PC-9 (cell line): ENCODE results near the gene ZDHHC7. TPM values are rescaled to one million over a fixed set of nuclear protein-coding genes. Genes with fewer than 3 reads are reported as not detected.
"Not testable (repeated sequence)": the region's sequence is repeated elsewhere in the genome, so short reads cannot be mapped to it uniquely, and the experiment has no call there.

Experiments
- BruUV-seq: library from RNA; stranded (reverse); fragments of 400-500 nt; replicated peaks from 2 replicates; lab custom pipeline; 2021; lab: Mats Ljungman, UMichigan
- CTCF ChIA-PET: fragments of 300-600 bp; sonication (Branson Sonifier 250); formaldehyde crosslinking; loops from one replicate; lab custom pipeline; 2022; ENCODE audit warnings: antibody characterized with exemption; lab: Charles Lee
- POLR2A ChIA-PET: fragments of 300-600 bp; sonication (Branson Sonifier 250); formaldehyde crosslinking; loops from one replicate; lab custom pipeline; 2022; ENCODE audit warnings: antibody characterized with exemption; ENCODE audit not compliant: unreplicated experiment; lab: Charles Lee
- DNase-seq, 2 experiments: peaks; one replicate each; pipeline versions ENCODE4 v3.0.0 to v3.0.0-alpha.2; 2015 to 2022; ENCODE audit warnings: mixed read lengths in 1 of 2
- H2AFZ ChIP-seq: fragments of 200-600 bp; sonication (generic); 2 replicates; pipeline ENCODE4 v1.8.1; 2017; ENCODE audit warnings: antibody characterized with exemption
- H3F3A ChIP-seq: fragments of 200-600 bp; sonication (generic); 2 replicates; pipeline ENCODE4 v1.8.1; 2017; ENCODE audit warnings: antibody characterized with exemption, mild to moderate bottlenecking, low read depth; ENCODE audit not compliant: insufficient read depth
- H3K27ac ChIP-seq: fragments of 200-600 bp; sonication (generic); 2 replicates; pipeline ENCODE4 v1.6.1; 2016; ENCODE audit warnings: mixed run types
- H3K27me3 ChIP-seq: fragments of 200-600 bp; sonication (generic); 2 replicates; pipeline ENCODE4 v1.6.1; 2016; ENCODE audit warnings: low read depth, mixed run types; ENCODE audit not compliant: insufficient read depth
- H3K36me3 ChIP-seq: fragments of 200-600 bp; sonication (generic); 2 replicates; pipeline ENCODE4 v1.6.1; 2016; ENCODE audit warnings: low read depth, mixed run types
- H3K4me1 ChIP-seq: fragments of 200-600 bp; sonication (generic); replicated peaks from 2 replicates; pipeline ENCODE4 v1.6.1; 2016; ENCODE audit warnings: mixed run types; ENCODE audit not compliant: insufficient read depth
- H3K4me2 ChIP-seq: fragments of 200-600 bp; sonication (generic); 2 replicates; pipeline ENCODE4 v1.6.1; 2017; ENCODE audit warnings: mixed run types
- H3K4me3 ChIP-seq: fragments of 200-600 bp; sonication (generic); 2 replicates; pipeline ENCODE4 v1.6.1; 2016; ENCODE audit warnings: mixed run types
- H3K79me2 ChIP-seq: fragments of 200-600 bp; sonication (generic); 2 replicates; pipeline ENCODE4 v1.6.1; 2017; ENCODE audit warnings: low read depth, mixed run types
- H3K9me2 ChIP-seq: fragments of 200-600 bp; sonication (generic); 2 replicates; pipeline ENCODE4 v1.8.1; 2017; ENCODE audit warnings: mild to moderate bottlenecking; ENCODE audit not compliant: insufficient read depth
- H3K9me3 ChIP-seq: fragments of 200-600 bp; sonication (generic); 2 replicates; pipeline ENCODE4 v1.8.1; 2016; ENCODE audit warnings: low read depth; ENCODE audit not compliant: insufficient read depth
- H4K20me1 ChIP-seq: fragments of 200-600 bp; sonication (generic); 2 replicates; pipeline ENCODE4 v1.8.1; 2017; ENCODE audit not compliant: insufficient read depth
- CTCF ChIP-seq: fragments of 200-600 bp; sonication (generic); conservative IDR thresholded peaks from 2 replicates; pipeline ENCODE4 v1.6.1; 2017; ENCODE audit warnings: mixed run types, antibody characterized with exemption, mild to moderate bottlenecking, moderate library complexity
- EZH2 ChIP-seq: fragments of 200-600 bp; sonication (generic); IDR thresholded peaks from 2 replicates; pipeline ENCODE4 v1.8.0; 2017; ENCODE audit warnings: antibody characterized with exemption, low read depth
- intact Hi-C: fragments of 100-400 bp; cut with micrococcal nuclease; formaldehyde crosslinking; loops from one replicate; pipeline ENCODE4 v1.10.0; 2022; ENCODE audit not compliant: unreplicated experiment
- total RNA-seq: library from RNA; stranded (reverse); gene quantifications from 2 replicates; pipeline ENCODE4 v1.2.3, GENCODE V29; 2021

Gene ZDHHC7
- total RNA-seq, 1 experiment from 2014 or later = 79.3 TPM

GRCh38 chr16:85033171-85033570 lies 21.8 kb upstream of the ZDHHC7 start:
- Histone ChIP-seq H3F3A (peaks cover 48% of the 10 kb centered on the region), H4K20me1 (peaks cover 5% of the 10 kb centered on the region; the same call in 1 of the 2 replicates), H3K4me3 (no peak overlapping the region), H3K36me3 (no peaks in the 10 kb centered on the region), H2AFZ (no peak overlapping the region), H3K27me3 (no peaks in the 10 kb centered on the region), H3K9me2 (no peaks in the 10 kb centered on the region), H3K9me3 (no peaks in the 10 kb centered on the region), H3K79me2 (no peaks in the 10 kb centered on the region), H3K4me2 (no peak overlapping the region), H3K27ac (no peak overlapping the region), H3K4me1 (peaks cover 55% of the 10 kb centered on the region)
- no peak for DNase-seq
- ChIA-PET POLR2A (no interaction called here), CTCF (no interaction called here)
- BruUV-seq = no TSS peak
- intact Hi-C loops = no loop called here
- TF ChIP-seq CTCF (no peak), EZH2 (no peak)

- BruUV-seq, H3K79me2 ChIP-seq, H3K36me3 ChIP-seq, H2AFZ ChIP-seq, H3K4me3 ChIP-seq, DNase-seq, H3K4me2 ChIP-seq, H3K27ac ChIP-seq, POLR2A ChIA-PET, CTCF ChIA-PET, H3K27me3 ChIP-seq, H3K9me2 ChIP-seq, H3K9me3 ChIP-seq, intact Hi-C loops, H4K20me1 ChIP-seq: not testable (repeated sequence)
- peaks cover 40% of the 10 kb centered on the region for H3F3A ChIP-seq
- H3K4me1 ChIP-seq = peaks cover 51% of the 10 kb centered on the region
These were observed 20.9 kb upstream of the ZDHHC7 start for GRCh38 chr16:85032187-85032586.

GRCh38 chr16:85031451-85031850 lies 20.1 kb upstream of the ZDHHC7 start:
- DNase-seq = no peak
- H3K4me1 ChIP-seq = peaks cover 49% of the 10 kb centered on the region
- no peaks in the 10 kb centered on the region for H3K36me3 ChIP-seq
- no peak overlapping the region for H3K27ac ChIP-seq
- H3F3A ChIP-seq = peaks cover 38% of the 10 kb centered on the region
- no peak overlapping the region for H3K4me3 ChIP-seq
- TF ChIP-seq CTCF (no peak), EZH2 (no peak)
- CTCF ChIA-PET = no interaction called here
- no peaks in the 10 kb centered on the region for H3K9me3 ChIP-seq
- H3K4me2 ChIP-seq = no peak overlapping the region
- H2AFZ ChIP-seq = no peak overlapping the region
- no TSS peak for BruUV-seq
- peaks cover 5% of the 10 kb centered on the region; the same call in 1 of the 2 replicates for H4K20me1 ChIP-seq
- intact Hi-C loops = no loop called here
- H3K27me3 ChIP-seq = no peaks in the 10 kb centered on the region
- H3K79me2 ChIP-seq = no peaks in the 10 kb centered on the region
- no peaks in the 10 kb centered on the region for H3K9me2 ChIP-seq
- POLR2A ChIA-PET = no interaction called here

GRCh38 chr16:85029981-85030401 lies 18.7 kb upstream of the ZDHHC7 start:
- BruUV-seq = no TSS peak
- intact Hi-C loops = loop anchor here (5.0 kb wide), 1 partner anchor 38 kb away; no protein-coding TSS in a partner anchor
- POLR2A ChIA-PET = interaction anchor here (0.7 kb wide), 1 partner anchor 191 kb away, joined by 18 read pairs; no protein-coding TSS in a partner anchor
- Histone ChIP-seq H3K79me2 (no peaks in the 10 kb centered on the region), H3K4me1 (peaks cover 52% of the 10 kb centered on the region), H3F3A (peaks cover 33% of the 10 kb centered on the region), H3K27me3 (no peaks in the 10 kb centered on the region), H3K4me3 (peak overlapping the region; percentile 37; the same call in 1 of the 2 replicates), H3K4me2 (peak overlapping the region; percentile 95), H4K20me1 (peaks cover 5% of the 10 kb centered on the region; the same call in 1 of the 2 replicates), H3K27ac (peak overlapping the region; percentile 73), H3K36me3 (no peaks in the 10 kb centered on the region), H2AFZ (no peak overlapping the region), H3K9me2 (no peaks in the 10 kb centered on the region), H3K9me3 (no peaks in the 10 kb centered on the region)
- CTCF ChIA-PET = no interaction called here
- TF ChIP-seq EZH2 (no peak), CTCF (no peak)
- DNase-seq = peak in 1 of 2 experiments; percentile 93
